ENCODE measurements around the gene NAP1L5.

NAP1L5 gene

GRCh38 chr4:88660446-88661294 is 37.0 kb downstream of the NAP1L5 start:
- DNase-seq (ENCODE audit: low spot score): no peak

GRCh38 chr4:88659890-88660208 is 37.8 kb downstream of the NAP1L5 start:
- DNase-seq (ENCODE audit: low spot score): no peak

GRCh38 chr4:88659055-88659889 is 38.4 kb downstream of the NAP1L5 start:
- DNase-seq (ENCODE audit: low spot score): peak; percentile 29

- DNase-seq (ENCODE audit: low spot score): no peak
These were observed 42.4 kb downstream of the NAP1L5 start for GRCh38 chr4:88655226-88655625.

GRCh38 chr4:88653371-88653946 is 44.2 kb downstream of the NAP1L5 start:
- DNase-seq (ENCODE audit: low spot score): no peak

- DNase-seq (ENCODE audit: low spot score): no peak
These were observed 47.9 kb downstream of the NAP1L5 start for GRCh38 chr4:88649716-88650115.

GRCh38 chr4:88646528-88647280 is 50.9 kb downstream of the NAP1L5 start:
- DNase-seq (ENCODE audit: low spot score): no peak

- DNase-seq (ENCODE audit: low spot score): no peak
These were observed 51.6 kb downstream of the NAP1L5 start for GRCh38 chr4:88645994-88646393.

Measured in HuH-7.5 (cell line).